HepG2 (cell line): Measurements from ENCODE around the gene LIF. TPM values are rescaled to one million over a fixed set of nuclear protein-coding genes. Genes with fewer than 3 reads are reported as not detected.

Experiments
- AGO1 ChIP-seq: fragments of 200-400 bp; formaldehyde crosslinking; IDR thresholded peaks from 2 replicates; pipeline ENCODE4 v1.6.1; 2017; ENCODE audit warnings: mild to moderate bottlenecking, low read depth, low read length, moderate library complexity; ENCODE audit not compliant: poor library complexity, severe bottlenecking
- CBFB ChIP-seq: sonication (generic); formaldehyde crosslinking; IDR thresholded peaks from 2 replicates; pipeline ENCODE4 v1.4.0; 2020; ENCODE audit warnings: missing genetic modification reagents
- CCDC6 ChIP-seq: sonication (generic); formaldehyde crosslinking; IDR thresholded peaks from 2 replicates; pipeline ENCODE4 v1.8.1; 2022; ENCODE audit warnings: mild to moderate bottlenecking, missing genetic modification reagents, moderate library complexity
- FOXA1 ChIP-seq, 2 experiments: fragments of 450-650 bp in 1 of 2; sonication (generic) in 1 of 2; formaldehyde crosslinking in 1 of 2; IDR thresholded peaks; 2 replicates each; pipeline versions ENCODE4 v1.4.0 to v1.6.1; 2016 to 2020; ENCODE audit warnings: missing genetic modification reagents in 1 of 2
- HNRNPUL1 ChIP-seq: fragments of 200-400 bp; formaldehyde crosslinking; IDR thresholded peaks from 2 replicates; pipeline ENCODE4 v1.6.1; 2017; ENCODE audit warnings: low read depth, mild to moderate bottlenecking, low read length, moderate library complexity
- IRF1 ChIP-seq: sonication (generic); formaldehyde crosslinking; IDR thresholded peaks from 2 replicates; pipeline ENCODE4 v1.4.0; 2020; ENCODE audit warnings: low read depth, mild to moderate bottlenecking, missing genetic modification reagents
- KDM4B ChIP-seq: sonication (generic); formaldehyde crosslinking; IDR thresholded peaks from 2 replicates; pipeline ENCODE4 v1.4.0; 2020; ENCODE audit warnings: missing genetic modification reagents
- MAFF ChIP-seq: IDR thresholded peaks from 2 replicates; pipeline ENCODE4 v1.6.1; 2011; ENCODE audit warnings: low read depth, low read length, improper control_type of control experiment
- MED1 ChIP-seq: sonication (generic); formaldehyde crosslinking; IDR thresholded peaks from 2 replicates; pipeline ENCODE4 v1.4.0; 2020; ENCODE audit warnings: missing genetic modification reagents
- MXD4 ChIP-seq: IDR thresholded peaks from 2 replicates; pipeline ENCODE4 v1.6.1; 2016; ENCODE audit warnings: mild to moderate bottlenecking, missing biosample characterization, missing genetic modification reagents
- MZF1 ChIP-seq: sonication (generic); formaldehyde crosslinking; IDR thresholded peaks from 2 replicates; pipeline ENCODE4 v1.8.1; 2023; ENCODE audit warnings: mild to moderate bottlenecking, missing genetic modification reagents, borderline replicate concordance
- ONECUT2 ChIP-seq: sonication (generic); formaldehyde crosslinking; IDR thresholded peaks from 2 replicates; pipeline ENCODE4 v1.4.0; 2020; ENCODE audit warnings: missing genetic modification reagents
- PATZ1 ChIP-seq: sonication (generic); formaldehyde crosslinking; IDR thresholded peaks from 2 replicates; pipeline ENCODE4 v1.4.0; 2020; ENCODE audit warnings: missing genetic modification reagents
- POLR2G ChIP-seq: fragments of 200-400 bp; formaldehyde crosslinking; IDR thresholded peaks from 2 replicates; pipeline ENCODE4 v1.6.1; 2018; ENCODE audit warnings: mild to moderate bottlenecking, low read depth, low read length, moderate library complexity
- TMF1 ChIP-seq: sonication (generic); formaldehyde crosslinking; IDR thresholded peaks from 2 replicates; pipeline ENCODE4 v1.8.1; 2022; ENCODE audit warnings: low read depth, missing genetic modification reagents
- WIZ ChIP-seq: sonication (generic); formaldehyde crosslinking; IDR thresholded peaks from 2 replicates; pipeline ENCODE4 v1.5.1; 2020; ENCODE audit warnings: mild to moderate bottlenecking, missing genetic modification reagents
- ZBTB21 ChIP-seq: sonication (generic); formaldehyde crosslinking; IDR thresholded peaks from 2 replicates; pipeline ENCODE4 v1.4.0; 2020; ENCODE audit warnings: missing genetic modification reagents
- ZBTB7B ChIP-seq: sonication (generic); formaldehyde crosslinking; IDR thresholded peaks from 2 replicates; pipeline ENCODE4 v1.4.0; 2020; ENCODE audit warnings: missing genetic modification reagents
- ZNF225 ChIP-seq: sonication (generic); formaldehyde crosslinking; IDR thresholded peaks from 2 replicates; pipeline ENCODE4 v1.4.0; 2020; ENCODE audit warnings: mild to moderate bottlenecking, missing genetic modification reagents
- ZNF296 ChIP-seq: sonication (generic); formaldehyde crosslinking; conservative IDR thresholded peaks from 2 replicates; pipeline ENCODE4 v1.5.0; 2020; ENCODE audit warnings: mild to moderate bottlenecking, missing genetic modification reagents
- ZNF33A ChIP-seq: sonication (generic); formaldehyde crosslinking; IDR thresholded peaks from 2 replicates; pipeline ENCODE4 v1.5.1; 2020; ENCODE audit warnings: missing genetic modification reagents, mild to moderate bottlenecking, moderate library complexity, borderline replicate concordance
- ZNF543 ChIP-seq: sonication (generic); formaldehyde crosslinking; IDR thresholded peaks from 2 replicates; pipeline ENCODE4 v1.4.0; 2020; ENCODE audit warnings: mild to moderate bottlenecking, missing genetic modification reagents
- ZNF605 ChIP-seq: sonication (generic); formaldehyde crosslinking; IDR thresholded peaks from 2 replicates; pipeline ENCODE4 v1.8.0; 2022; ENCODE audit warnings: mild to moderate bottlenecking, missing genetic modification reagents
- ZNF607 ChIP-seq: sonication (generic); formaldehyde crosslinking; IDR thresholded peaks from 2 replicates; pipeline ENCODE4 v1.5.1; 2020; ENCODE audit warnings: missing genetic modification reagents, mild to moderate bottlenecking, borderline replicate concordance
- ZNF850 ChIP-seq: sonication (generic); formaldehyde crosslinking; conservative IDR thresholded peaks from 2 replicates; pipeline ENCODE4 v1.9.0; 2021; ENCODE audit warnings: mild to moderate bottlenecking, missing genetic modification reagents
- ZSCAN25 ChIP-seq: sonication (generic); formaldehyde crosslinking; IDR thresholded peaks from 2 replicates; pipeline ENCODE4 v1.8.0; 2022; ENCODE audit warnings: mild to moderate bottlenecking, missing genetic modification reagents
- polyA plus RNA-seq, 8 experiments: library from polyadenylated mRNA; depleted of rRNA in 3 of 8; stranded (reverse) in 7 of 8; unstranded in 1 of 8; fragments of >200 nt; fragmentation: Illumina TruSeq in 4 of 8; extraction: Trizol in 4 of 8; gene quantifications; 2 replicates each; pipeline versions ENCODE4 v1.2.1 to v1.2.3, GENCODE V29; 2011 to 2016; ENCODE audit warnings: low read depth in 4 of 8, missing spikeins in 1 of 8, mixed read lengths in 1 of 8; ENCODE audit not compliant: insufficient read depth in 1 of 8
- total RNA-seq, 5 experiments: library from RNA; depleted of rRNA; stranded (reverse); fragments of >200 nt; fragmentation: Illumina TruSeq; extraction: Trizol; gene quantifications; 2 replicates each; pipeline ENCODE4 v1.2.3, GENCODE V29; 2016; ENCODE audit warnings: low read depth in 1 of 5
- TF ChIP-seq, protein P1 (sequence below): IDR thresholded peaks from 2 replicates; pipeline ENCODE4 v1.6.1; 2016; ENCODE audit warnings: low read depth

The LIF gene
- total and polyA plus RNA-seq, 2 of the 13 experiments (the other 11 are each of a cell fraction or from before 2014, with no cell fraction given), result 3.6 to 8.5 TPM

- TF ChIP-seq ZNF225 (CRISPR knock-in tag) (no peak), MXD4 (0 out of 2 replicates have a peak, but pooled peaks have one; percentile 31), ZNF605 (CRISPR knock-in tag) (no peak), ZNF33A (no peak), POLR2G (no peak), ZBTB7B (CRISPR knock-in tag) (peak; percentile 51; the same call in 1 of the 2 replicates), KDM4B (CRISPR knock-in tag) (no peak), MAFF (no peak), ZNF607 (CRISPR knock-in tag) (no peak), ONECUT2 (CRISPR knock-in tag) (no peak), ZBTB21 (CRISPR knock-in tag) (no peak), MZF1 (CRISPR knock-in tag) (no peak), AGO1 (no peak), CCDC6 (no peak), IRF1 (no peak), PATZ1 (peak; percentile 43; the same call in 1 of the 2 replicates), MED1 (CRISPR knock-in tag) (no peak), ZNF850 (CRISPR knock-in tag) (no peak), ZNF543 (CRISPR knock-in tag) (no peak), HNRNPUL1 (no peak), CBFB (CRISPR knock-in tag) (no peak), ZSCAN25 (CRISPR knock-in tag) (no peak), WIZ (CRISPR knock-in tag) (no peak), FOXA1 (IDR thresholded peaks at IDR 0.05) (no peak), FOXA1 (CRISPR knock-in tag; IDR thresholded peaks at IDR 0.05) (no peak), TMF1 (no peak), ZNF296 (CRISPR knock-in tag) (no peak)
- TF ChIP-seq, protein P1, sequence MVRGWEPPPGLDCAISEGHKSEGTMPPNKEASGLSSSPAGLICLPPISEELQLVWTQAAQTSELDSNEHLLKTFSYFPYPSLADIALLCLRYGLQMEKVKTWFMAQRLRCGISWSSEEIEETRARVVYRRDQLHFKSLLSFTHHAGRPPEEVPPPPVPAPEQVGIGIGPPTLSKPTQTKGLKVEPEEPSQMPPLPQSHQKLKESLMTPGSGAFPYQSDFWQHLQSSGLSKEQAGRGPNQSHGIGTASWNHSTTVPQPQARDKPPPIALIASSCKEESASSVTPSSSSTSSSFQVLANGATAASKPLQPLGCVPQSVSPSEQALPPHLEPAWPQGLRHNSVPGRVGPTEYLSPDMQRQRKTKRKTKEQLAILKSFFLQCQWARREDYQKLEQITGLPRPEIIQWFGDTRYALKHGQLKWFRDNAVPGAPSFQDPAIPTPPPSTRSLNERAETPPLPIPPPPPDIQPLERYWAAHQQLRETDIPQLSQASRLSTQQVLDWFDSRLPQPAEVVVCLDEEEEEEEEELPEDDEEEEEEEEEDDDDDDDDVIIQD (CRISPR knock-in tag), result 0 out of 2 replicates have a peak, but pooled peaks have one; percentile 9
Observed at GRCh38 chr22:30262917-30263741, 16.6 kb upstream of the LIF start (continued).
